LNCAP (cell line): ENCODE measurements around the gene SEMA5B.

ENCODE experiments used
- CTCF ChIP-seq: fragments of 450-650 bp; IDR thresholded peaks from 2 replicates; pipeline ENCODE4 v1.5.1; 2017; ENCODE audit warnings: mild to moderate bottlenecking

The SEMA5B gene

GRCh38 chr3:122996038-122996580, 31.5 kb downstream of the SEMA5B start:
- TF ChIP-seq CTCF, result no peak

GRCh38 chr3:122994954-122995353, 32.6 kb downstream of the SEMA5B start:
- no peak for TF ChIP-seq CTCF

DNA sequence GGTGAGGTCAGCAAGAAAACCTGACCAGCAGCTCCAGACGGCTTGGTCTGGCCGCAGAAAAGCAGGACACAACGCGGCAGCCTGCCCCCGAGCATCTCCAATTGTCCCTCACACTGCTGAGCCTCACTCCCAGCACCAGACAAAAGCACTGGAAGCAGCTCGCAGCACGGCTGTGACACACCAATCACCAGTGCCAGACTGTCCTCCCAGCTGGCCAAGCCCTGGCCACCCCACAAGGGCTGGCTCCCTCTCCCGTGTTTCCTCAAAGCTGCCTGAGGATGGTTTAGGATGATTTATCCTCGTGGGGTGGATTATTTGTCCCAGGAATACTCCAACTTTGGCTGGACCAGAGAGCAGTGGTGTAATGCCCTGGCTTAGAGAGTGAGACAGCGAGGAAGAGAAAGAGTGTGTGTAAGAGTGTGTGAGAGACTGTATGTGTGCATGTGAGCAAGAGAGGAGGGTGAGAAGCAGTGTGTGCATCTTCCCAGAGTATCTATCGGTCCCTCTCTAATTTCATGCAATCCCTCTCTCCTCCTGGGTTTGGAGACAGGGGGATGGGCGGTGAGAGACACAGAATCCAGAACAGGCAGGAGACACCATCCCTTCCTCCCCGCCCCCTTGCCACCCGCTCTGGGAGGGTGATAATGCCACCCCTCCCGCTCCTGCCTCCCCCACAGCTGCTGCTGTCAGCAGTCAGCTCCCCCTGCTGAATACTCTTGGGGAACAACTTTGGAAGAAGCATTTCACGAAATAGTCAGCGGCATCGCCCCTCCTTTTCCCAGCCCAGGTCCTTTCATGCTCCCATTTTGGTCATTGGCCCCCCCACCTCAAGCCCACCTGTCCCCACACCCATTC, 34.2 kb downstream of the SEMA5B start:
- no peak for TF ChIP-seq CTCF

DNA sequence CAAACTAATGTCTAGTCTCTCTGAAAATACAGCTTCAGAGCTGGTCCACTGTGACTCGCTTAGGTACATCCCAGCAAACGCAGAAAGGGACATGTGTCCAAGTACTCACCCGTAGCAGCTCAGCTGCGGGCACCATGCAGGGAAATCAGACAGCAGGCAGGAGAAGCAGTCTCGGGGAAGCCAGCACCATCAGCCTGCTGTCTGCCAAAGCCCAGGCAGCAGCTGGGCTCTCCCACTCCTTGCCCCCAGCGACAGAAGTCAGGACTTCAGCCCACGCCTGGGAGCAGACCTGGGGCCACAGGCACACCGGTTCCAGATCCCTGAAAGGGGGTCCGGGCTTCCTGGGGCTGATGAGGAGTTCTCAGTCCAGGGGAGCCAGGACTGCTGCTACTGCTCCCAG, 34.9 kb downstream of the SEMA5B start:
- no peak for TF ChIP-seq CTCF

GRCh38 chr3:122992133-122992532, 35.4 kb downstream of the SEMA5B start:
- TF ChIP-seq CTCF, result no peak

GRCh38 chr3:122991236-122991985, 36.2 kb downstream of the SEMA5B start:
- no peak for TF ChIP-seq CTCF

GRCh38 chr3:122989856-122990575, 37.5 kb downstream of the SEMA5B start:
- no peak for TF ChIP-seq CTCF
